Measurements from ENCODE around the gene CCDC8. TPM values are rescaled to one million over a fixed set of nuclear protein-coding genes. Genes with fewer than 3 reads are reported as not detected.

CCDC8 gene
- total RNA-seq = 0.35 and 0.75 TPM in 2 replicates
- 0.18 and 0.19 TPM in 2 replicates for polyA plus RNA-seq
- 0.21 and 0.26 TPM in 2 replicates for polyA plus RNA-seq (2011; cell fraction: cytosol; rRNA removed)
- 0.06 and 0.13 TPM in 2 replicates for polyA plus RNA-seq (2011; cell fraction: nucleus; rRNA removed)
- polyA plus RNA-seq (2012) = 0.19 and 0.67 TPM in 2 replicates
- 0.21 and 0.22 TPM in 2 replicates for polyA minus RNA-seq
- polyA minus RNA-seq (2011; cell fraction: cytosol; rRNA and poly(A)+ RNA removed) = not detected
- 0.14 TPM in 1 of 2 replicates, not detected in the other for polyA minus RNA-seq (2011; cell fraction: nucleus; rRNA and poly(A)+ RNA removed)
- percentile 35 among the genes with signal in this experiment for Bru-seq, nascent RNA
- BruChase-seq, experiment 1, labeled RNA remaining after a 6-hour chase = percentile 11 among the genes with signal in this experiment
- BruChase-seq, experiment 2, labeled RNA remaining after a 2-hour chase = percentile 15 among the genes with signal in this experiment
- long read RNA-seq = 0 reads

- BruUV-seq (replicated peaks) = no TSS peak
- Histone ChIP-seq H3K27me3 (ENCODE audit: control insufficient read depth in 2 of 2, insufficient read depth in 2 of 2, low read length in 2 of 2) (peaks cover 20 to 34% of the 10 kb centered on the region in 2 experiments), H3K27ac (ENCODE audit: insufficient read depth, low read depth, low read length) (no peak within 1 kb of the TSS), H2AFZ (ENCODE audit: low read depth, low read length) (peak within 1 kb of the TSS; percentile 20), H4K20me1 (replicated peaks; ENCODE audit: control insufficient read depth, extremely low read depth, insufficient read depth, low read length) (no peaks in the 10 kb centered on the region), H3K4me1 (ENCODE audit: control insufficient read depth, extremely low read depth, insufficient read depth, low read length) (no peaks in the 10 kb centered on the region), H3K9me3 (replicated peaks; ENCODE audit: control insufficient read depth, insufficient read depth, low read length) (no peaks in the 10 kb centered on the region), H3K9me1 (replicated peaks; ENCODE audit: control insufficient read depth, extremely low read depth, insufficient read depth, low read length) (no peaks in the 10 kb centered on the region), H3K9ac (replicated peaks; ENCODE audit: extremely low read depth, insufficient read depth, low read length) (no peak within 1 kb of the TSS), H3K36me3 (ENCODE audit: control insufficient read depth in 2 of 2, extremely low read depth in 1 of 2, insufficient read depth in 2 of 2, low read length in 2 of 2) (no peaks in the 10 kb centered on the region), H3K4me2 (ENCODE audit: insufficient read depth, low read length) (peak within 1 kb of the TSS; percentile 28), H3K79me2 (ENCODE audit: control insufficient read depth, insufficient read depth, low read length) (no peaks in the 10 kb centered on the region), H3K4me3 (replicated peaks in 1 of 3; ENCODE audit: insufficient read depth in 1 of 3, low read depth in 1 of 3, low read length in 3 of 3) (peak within 1 kb of the TSS in 1 of 3 experiments; percentile 2)
- no peak for TF ChIP-seq GATA2 (IDR thresholded peaks at IDR 0.05; ENCODE audit: insufficient read depth, insufficient read length, low read depth, low read length)
- no peak for TF ChIP-seq JUN (IDR thresholded peaks at IDR 0.05; ENCODE audit: borderline replicate concordance, insufficient read depth, insufficient read length, low read depth)
- TF ChIP-seq EZH2 (IDR thresholded peaks at IDR 0.05; ENCODE audit: borderline replicate concordance, low read depth, low read length, severe bottlenecking) = no peak
- TF ChIP-seq FOS (IDR thresholded peaks at IDR 0.05; ENCODE audit: borderline replicate concordance, insufficient read depth, low read length) = no peak
- TF ChIP-seq MYC (IDR thresholded peaks at IDR 0.05; ENCODE audit: low read depth, low read length) = no peak
- TF ChIP-seq MAX (IDR thresholded peaks at IDR 0.05; ENCODE audit: insufficient read depth, insufficient read length) = no peak
- no peak for TF ChIP-seq POLR2A (IDR thresholded peaks at IDR 0.05; ENCODE audit: low read depth, low read length)
- TF ChIP-seq CTCF (IDR thresholded peaks at IDR 0.05; ENCODE audit: extremely low read depth in 1 of 2, insufficient read depth in 1 of 2, low read depth in 1 of 2, low read length in 2 of 2) = no peak
- TF ChIP-seq POLR2AphosphoS5 (IDR thresholded peaks at IDR 0.05; ENCODE audit: insufficient read depth, low read depth, low read length) = no peak
- DNase-seq (ENCODE audit: low read depth, low spot score) (no peak), FAIRE-seq (no peak)
- CTCF ChIA-PET = no interaction called here
- intact Hi-C loops (cut with micrococcal nuclease) (no loop called here), dilution Hi-C loops (cut with MboI; ENCODE audit: extremely low pct_ligation_motif_present, low sequenced_read_pairs) (no loop called here)
- POLR2A ChIA-PET = no interaction called here
Observed at GRCh38 chr19:46413262-46414031, at the start of gene CCDC8. Gene CCDC8, minus strand, starts transcription at chr19:46413564. Its CDS starts 754 bp downstream, at chr19:46412810.
